ENCODE results near the gene UNC79. TPM values are rescaled to one million over a fixed set of nuclear protein-coding genes. Genes with fewer than 3 reads are reported as not detected.

UNC79 gene
- total RNA-seq, 4 donors from 2014 or later: under 0.01 to 0.23 (median 0.18) TPM

DNA sequence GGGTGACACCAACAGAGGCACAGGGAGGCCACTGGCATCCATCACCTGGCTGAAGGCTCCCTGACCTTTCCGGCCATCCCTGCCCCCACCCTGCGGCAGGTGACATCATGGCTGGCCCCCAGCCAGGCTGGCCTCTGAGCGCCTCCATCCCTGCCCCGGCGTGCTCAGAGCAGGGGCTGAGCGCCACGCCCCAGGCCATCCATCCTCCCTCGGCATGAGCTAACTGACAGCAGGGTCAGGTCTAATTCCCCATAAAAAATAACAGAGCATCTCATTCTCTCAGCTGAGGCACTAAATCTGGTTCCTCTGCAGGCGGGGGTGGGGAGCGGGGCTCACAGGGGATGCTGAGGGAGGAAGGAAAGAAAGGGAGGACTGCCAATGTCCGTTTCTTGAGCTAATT is 306.9 kb downstream of the UNC79 start:
- Histone ChIP-seq H3K4me3 (no peak overlapping the region), H3K27me3 (no peaks in the 10 kb centered on the region), H3K27ac (replicated peaks in 1 of 4) (peak overlapping the region in 1 of 4 donors; percentile 10), H3K9me3 (no peaks in the 10 kb centered on the region), H3K36me3 (peaks cover 0 to 32% (median 10%) of the 10 kb centered on the region in 4 donors), H3K4me1 (peaks cover 10 to 34% (median 18%) of the 10 kb centered on the region in 4 donors)
- no peak for DNase-seq (ENCODE audit: extremely low spot score)
- intact Hi-C loops (cut with DNase I): no loop called here
- TF ChIP-seq EP300 (IDR thresholded peaks at IDR 0.05): no peak
- no peak for TF ChIP-seq POLR2A (IDR thresholded peaks at IDR 0.05; ENCODE audit: low read depth)
- no peak for TF ChIP-seq POLR2AphosphoS5 (IDR thresholded peaks at IDR 0.05)
- TF ChIP-seq, protein P1, sequence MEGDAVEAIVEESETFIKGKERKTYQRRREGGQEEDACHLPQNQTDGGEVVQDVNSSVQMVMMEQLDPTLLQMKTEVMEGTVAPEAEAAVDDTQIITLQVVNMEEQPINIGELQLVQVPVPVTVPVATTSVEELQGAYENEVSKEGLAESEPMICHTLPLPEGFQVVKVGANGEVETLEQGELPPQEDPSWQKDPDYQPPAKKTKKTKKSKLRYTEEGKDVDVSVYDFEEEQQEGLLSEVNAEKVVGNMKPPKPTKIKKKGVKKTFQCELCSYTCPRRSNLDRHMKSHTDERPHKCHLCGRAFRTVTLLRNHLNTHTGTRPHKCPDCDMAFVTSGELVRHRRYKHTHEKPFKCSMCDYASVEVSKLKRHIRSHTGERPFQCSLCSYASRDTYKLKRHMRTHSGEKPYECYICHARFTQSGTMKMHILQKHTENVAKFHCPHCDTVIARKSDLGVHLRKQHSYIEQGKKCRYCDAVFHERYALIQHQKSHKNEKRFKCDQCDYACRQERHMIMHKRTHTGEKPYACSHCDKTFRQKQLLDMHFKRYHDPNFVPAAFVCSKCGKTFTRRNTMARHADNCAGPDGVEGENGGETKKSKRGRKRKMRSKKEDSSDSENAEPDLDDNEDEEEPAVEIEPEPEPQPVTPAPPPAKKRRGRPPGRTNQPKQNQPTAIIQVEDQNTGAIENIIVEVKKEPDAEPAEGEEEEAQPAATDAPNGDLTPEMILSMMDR (IDR thresholded peaks at IDR 0.05): no peak
- WGBS: 63% methylated on average over 3 of the region's 11 CpGs

DNA sequence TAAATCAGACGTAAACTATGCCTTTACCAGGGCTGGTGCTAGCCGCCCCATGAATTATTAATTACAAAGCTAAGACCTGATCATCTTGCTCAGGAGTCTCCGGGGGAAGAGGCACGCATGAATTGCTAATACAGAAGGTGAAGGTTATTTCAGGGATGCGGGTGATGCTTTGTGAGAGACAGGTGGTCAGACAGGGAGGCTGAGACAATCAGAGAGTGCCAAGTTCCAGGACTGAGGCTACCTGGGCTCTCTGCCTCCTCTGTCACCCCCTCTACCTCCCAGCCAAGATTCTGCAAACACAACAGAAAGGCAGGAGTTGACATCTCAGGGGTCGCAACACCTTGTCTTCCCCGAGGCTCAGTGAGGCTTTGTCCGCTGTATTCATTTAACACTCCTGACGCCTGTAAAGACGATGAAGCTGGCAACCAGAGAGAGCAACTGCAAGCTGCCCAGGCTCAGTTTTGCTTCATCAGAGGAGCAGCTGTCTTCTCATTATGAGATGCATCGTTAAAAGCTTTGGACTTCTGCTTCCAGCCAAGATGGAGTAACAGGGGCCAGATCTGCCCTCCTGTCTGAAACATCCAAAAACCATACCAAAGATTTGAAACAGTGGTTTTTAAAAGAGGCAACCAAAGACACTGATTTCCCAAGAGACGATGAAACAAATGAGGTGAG is 311.0 kb downstream of the UNC79 start:
- TF ChIP-seq EP300 (IDR thresholded peaks at IDR 0.05): no peak
- TF ChIP-seq POLR2A (IDR thresholded peaks at IDR 0.05; ENCODE audit: low read depth): no peak
- intact Hi-C loops (cut with DNase I): loop anchor here (5.0 kb wide), 1 partner anchor 46 kb away; the partner anchor contains the start of gene PRIMA1
- Histone ChIP-seq H3K4me3 (no peak overlapping the region), H3K9me3 (no peaks in the 10 kb centered on the region), H3K4me1 (peaks cover 21 to 63% (median 48%) of the 10 kb centered on the region in 4 donors), H3K36me3 (peaks cover 0 to 8% (median 0%) of the 10 kb centered on the region in 4 donors), H3K27me3 (no peaks in the 10 kb centered on the region), H3K27ac (replicated peaks in 1 of 4) (peak overlapping the region in 3 of 4 donors; percentile 67 to 73 (median 68))
- 79% methylated on average over 12 of the region's 12 CpGs for WGBS
- no peak for DNase-seq (ENCODE audit: extremely low spot score)

DNA sequence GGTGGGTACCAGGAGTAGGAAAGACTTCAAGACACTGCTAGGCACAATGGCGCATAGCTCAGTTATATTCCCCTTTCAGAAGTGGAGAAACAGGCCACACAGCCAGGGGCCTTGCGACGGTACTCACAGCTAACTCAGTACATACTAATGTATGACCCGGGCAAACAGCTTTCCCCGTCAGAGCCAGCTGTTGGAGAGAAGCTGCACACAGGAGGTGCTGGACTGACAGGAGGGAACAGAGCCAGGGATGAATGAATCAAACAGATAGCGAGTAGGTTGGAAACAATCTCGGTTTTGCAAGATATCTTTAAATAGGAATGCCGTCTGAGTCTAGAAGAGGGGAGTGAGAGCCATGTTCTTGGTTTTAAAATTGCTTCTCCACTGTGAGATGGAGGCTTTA is 312.0 kb downstream of the UNC79 start:
- TF ChIP-seq POLR2AphosphoS5 (IDR thresholded peaks at IDR 0.05) (peak; percentile 32 to 36), EP300 (IDR thresholded peaks at IDR 0.05) (no peak)
- DNase-seq (ENCODE audit: extremely low spot score): no peak
- Histone ChIP-seq H3K9me3 (no peaks in the 10 kb centered on the region), H3K4me1 (peaks cover 21 to 63% (median 48%) of the 10 kb centered on the region in 4 donors), H3K27ac (replicated peaks in 1 of 4) (peak overlapping the region; percentile 62 to 73 (median 68)), H3K36me3 (peaks cover 0 to 3% (median 0%) of the 10 kb centered on the region in 4 donors), H3K27me3 (no peaks in the 10 kb centered on the region), H3K4me3 (no peak overlapping the region)
- intact Hi-C loops (cut with DNase I): loop anchor here (5.0 kb wide), 1 partner anchor 45 kb away; the partner anchor contains the start of gene PRIMA1
- WGBS: 29% methylated on average over 8 of the region's 8 CpGs

DNA sequence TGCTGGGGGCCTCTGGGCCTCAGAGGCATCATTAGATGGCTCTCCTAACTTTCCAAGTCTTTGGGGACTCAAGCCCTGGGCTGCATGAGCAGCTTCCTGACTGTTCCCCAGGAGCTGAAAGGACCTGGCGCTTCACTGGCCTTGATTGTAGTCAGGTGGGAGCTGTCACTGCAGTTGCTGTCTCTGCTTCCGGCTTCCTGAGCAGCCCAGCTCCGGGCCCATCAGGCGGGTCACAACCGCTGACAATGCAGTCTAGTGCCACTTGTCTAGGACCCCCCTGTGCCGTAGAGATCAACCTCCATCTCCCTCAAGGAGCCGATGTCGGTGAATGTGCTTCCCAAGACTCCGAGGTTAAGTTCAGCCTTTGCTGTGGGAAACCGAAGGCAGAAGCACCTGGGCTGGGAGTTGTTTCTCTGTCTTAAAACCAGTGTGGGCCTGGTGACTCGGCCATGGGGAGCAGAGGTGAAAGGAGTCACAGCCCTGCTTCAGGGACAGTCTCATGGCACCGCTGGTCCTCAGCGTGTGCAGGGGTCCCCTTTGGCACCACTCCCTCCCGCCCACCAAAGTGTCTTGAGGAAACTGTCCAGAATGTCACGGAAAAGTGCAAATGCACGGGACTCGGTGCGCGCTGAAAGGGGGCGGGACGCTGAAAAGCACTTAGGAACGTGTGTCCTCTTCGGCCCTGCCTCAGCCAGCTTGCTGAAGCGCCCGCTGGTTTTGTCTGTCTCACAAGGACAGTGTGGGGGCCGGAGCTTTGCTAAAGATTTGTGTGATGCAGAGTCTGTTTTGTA is 312.7 kb downstream of the UNC79 start:
- Histone ChIP-seq H3K4me3 (no peak overlapping the region), H3K9me3 (no peaks in the 10 kb centered on the region), H3K4me1 (peaks cover 21 to 61% (median 49%) of the 10 kb centered on the region in 4 donors), H3K27me3 (no peaks in the 10 kb centered on the region), H3K27ac (replicated peaks in 1 of 4) (peak overlapping the region; percentile 62 to 73 (median 68)), H3K36me3 (peaks cover 0 to 3% (median 0%) of the 10 kb centered on the region in 4 donors)
- 91% methylated on average over 16 of the region's 26 CpGs for WGBS
- intact Hi-C loops (cut with DNase I): loop anchor here (5.0 kb wide), 1 partner anchor 44 kb away; the partner anchor contains the start of gene PRIMA1
- TF ChIP-seq POLR2A (IDR thresholded peaks at IDR 0.05; ENCODE audit: low read depth) (no peak), EP300 (IDR thresholded peaks at IDR 0.05) (no peak), POLR2AphosphoS5 (IDR thresholded peaks at IDR 0.05) (no peak)
- TF ChIP-seq, protein P1 (IDR thresholded peaks at IDR 0.05): no peak
- no peak for DNase-seq (ENCODE audit: extremely low spot score)

DNA sequence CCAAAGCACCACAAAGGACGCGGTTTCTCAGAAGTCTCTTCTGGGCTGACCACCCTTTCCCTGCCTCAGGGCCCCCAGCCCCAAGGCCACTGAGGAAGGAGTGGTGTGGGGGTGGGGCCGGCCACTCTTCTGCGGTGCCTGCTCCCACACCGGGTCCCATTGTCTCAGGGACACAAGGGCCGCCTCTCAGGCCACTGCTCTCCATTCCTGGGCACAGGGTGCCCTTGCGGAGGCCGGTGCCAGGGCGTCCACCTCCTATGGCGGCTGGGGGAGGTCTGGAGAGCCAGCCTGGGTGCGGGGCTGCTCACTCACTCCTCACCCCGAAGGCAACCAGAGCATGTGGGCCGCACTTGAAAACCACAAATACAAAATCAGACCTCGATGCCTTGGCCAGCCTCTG is 313.4 kb downstream of the UNC79 start:
- TF ChIP-seq EP300 (IDR thresholded peaks at IDR 0.05) (no peak), POLR2AphosphoS5 (IDR thresholded peaks at IDR 0.05) (no peak), POLR2A (IDR thresholded peaks at IDR 0.05; ENCODE audit: low read depth) (no peak)
- TF ChIP-seq, protein P1 (IDR thresholded peaks at IDR 0.05): no peak
- Histone ChIP-seq H3K4me3 (no peak overlapping the region), H3K27me3 (no peaks in the 10 kb centered on the region), H3K36me3 (peaks cover 0 to 3% (median 0%) of the 10 kb centered on the region in 4 donors), H3K4me1 (peaks cover 25 to 61% (median 49%) of the 10 kb centered on the region in 4 donors), H3K9me3 (no peaks in the 10 kb centered on the region), H3K27ac (replicated peaks in 1 of 4) (peak overlapping the region; percentile 62 to 73 (median 68))
- intact Hi-C loops (cut with DNase I): loop anchor here (5.0 kb wide), 1 partner anchor 43 kb away; the partner anchor contains the start of gene PRIMA1
- no peak for DNase-seq (ENCODE audit: extremely low spot score)
- 96% methylated on average over 3 of the region's 14 CpGs for WGBS

All from esophagus muscularis mucosa (tissue), 4 donors.